ENCODE results near the gene SMAD6.

The SMAD6 gene

GRCh38 chr15:66803182-66803729, 101.2 kb downstream of the SMAD6 start:
- Histone ChIP-seq H3F3A (ENCODE audit: control insufficient read depth, insufficient read depth) (no peaks in the 10 kb centered on the region), H3K9me3 (ENCODE audit: control insufficient read depth, insufficient read depth, low read length) (no peaks in the 10 kb centered on the region), H3K27me3 (ENCODE audit: control insufficient read depth, low read length) (no peaks in the 10 kb centered on the region; the same call in 1 of the 2 replicates), H3K4me3 (ENCODE audit: low read length) (no peak overlapping the region), H3K4me1 (ENCODE audit: control insufficient read depth, low read length) (no peaks in the 10 kb centered on the region), H3K9me2 (replicated peaks; ENCODE audit: control insufficient read depth, low read length) (no peaks in the 10 kb centered on the region), H3K4me2 (ENCODE audit: low read length) (no peak overlapping the region), H4K20me1 (ENCODE audit: control insufficient read depth, insufficient read depth, low read depth, low read length) (no peaks in the 10 kb centered on the region), H3K79me2 (ENCODE audit: control insufficient read depth, low read length) (no peaks in the 10 kb centered on the region), H3K27ac (ENCODE audit: low read depth, low read length) (no peak overlapping the region), H3K36me3 (ENCODE audit: control insufficient read depth, low read length) (no peaks in the 10 kb centered on the region)
- TF ChIP-seq EZH2phosphoT487 (IDR thresholded peaks at IDR 0.05; ENCODE audit: borderline replicate concordance, low read length) (no peak), CTCF (IDR thresholded peaks at IDR 0.05; ENCODE audit: low read depth, low read length, poor library complexity, severe bottlenecking) (no peak)

- H3K4me2 ChIP-seq (ENCODE audit: low read length), result no peak overlapping the region
- H3K79me2 ChIP-seq (ENCODE audit: control insufficient read depth, low read length), result no peaks in the 10 kb centered on the region
- H4K20me1 ChIP-seq (ENCODE audit: control insufficient read depth, insufficient read depth, low read depth, low read length), result no peaks in the 10 kb centered on the region
- H3K4me1 ChIP-seq (ENCODE audit: control insufficient read depth, low read length), result no peaks in the 10 kb centered on the region
- no peaks in the 10 kb centered on the region for H3K36me3 ChIP-seq (ENCODE audit: control insufficient read depth, low read length)
- H3K27me3 ChIP-seq (ENCODE audit: control insufficient read depth, low read length), result no peaks in the 10 kb centered on the region; the same call in 1 of the 2 replicates
- no peaks in the 10 kb centered on the region for H3F3A ChIP-seq (ENCODE audit: control insufficient read depth, insufficient read depth)
- no peaks in the 10 kb centered on the region for H3K9me3 ChIP-seq (ENCODE audit: control insufficient read depth, insufficient read depth, low read length)
- no peak for TF ChIP-seq CTCF (IDR thresholded peaks at IDR 0.05; ENCODE audit: low read depth, low read length, poor library complexity, severe bottlenecking)
- no peak for TF ChIP-seq EZH2phosphoT487 (IDR thresholded peaks at IDR 0.05; ENCODE audit: borderline replicate concordance, low read length)
- no peak overlapping the region for H3K4me3 ChIP-seq (ENCODE audit: low read length)
- H3K27ac ChIP-seq (ENCODE audit: low read depth, low read length), result no peak overlapping the region
- no peaks in the 10 kb centered on the region for H3K9me2 ChIP-seq (replicated peaks; ENCODE audit: control insufficient read depth, low read length)
Observed at GRCh38 chr15:66803749-66804148, 101.7 kb downstream of the SMAD6 start.

- H4K20me1 ChIP-seq (ENCODE audit: control insufficient read depth, insufficient read depth, low read depth, low read length), result no peaks in the 10 kb centered on the region
- no peaks in the 10 kb centered on the region for H3K79me2 ChIP-seq (ENCODE audit: control insufficient read depth, low read length)
- H3K4me1 ChIP-seq (ENCODE audit: control insufficient read depth, low read length), result no peaks in the 10 kb centered on the region
- no peaks in the 10 kb centered on the region for H3F3A ChIP-seq (ENCODE audit: control insufficient read depth, insufficient read depth)
- H3K27me3 ChIP-seq (ENCODE audit: control insufficient read depth, low read length), result no peaks in the 10 kb centered on the region; the same call in 1 of the 2 replicates
- H3K4me3 ChIP-seq (ENCODE audit: low read length), result no peak overlapping the region
- H3K9me2 ChIP-seq (replicated peaks; ENCODE audit: control insufficient read depth, low read length), result no peaks in the 10 kb centered on the region
- no peaks in the 10 kb centered on the region for H3K9me3 ChIP-seq (ENCODE audit: control insufficient read depth, insufficient read depth, low read length)
- H3K27ac ChIP-seq (ENCODE audit: low read depth, low read length), result no peak overlapping the region
- no peaks in the 10 kb centered on the region for H3K36me3 ChIP-seq (ENCODE audit: control insufficient read depth, low read length)
- no peak overlapping the region for H3K4me2 ChIP-seq (ENCODE audit: low read length)
- TF ChIP-seq CTCF (IDR thresholded peaks at IDR 0.05; ENCODE audit: low read depth, low read length, poor library complexity, severe bottlenecking) (no peak), EZH2phosphoT487 (IDR thresholded peaks at IDR 0.05; ENCODE audit: borderline replicate concordance, low read length) (no peak)
Observed at GRCh38 chr15:66805202-66805885, 103.3 kb downstream of the SMAD6 start.

Data from DOHH2 (cell line).